Measurements from ENCODE around the gene PDE6D.

The PDE6D gene

DNA sequence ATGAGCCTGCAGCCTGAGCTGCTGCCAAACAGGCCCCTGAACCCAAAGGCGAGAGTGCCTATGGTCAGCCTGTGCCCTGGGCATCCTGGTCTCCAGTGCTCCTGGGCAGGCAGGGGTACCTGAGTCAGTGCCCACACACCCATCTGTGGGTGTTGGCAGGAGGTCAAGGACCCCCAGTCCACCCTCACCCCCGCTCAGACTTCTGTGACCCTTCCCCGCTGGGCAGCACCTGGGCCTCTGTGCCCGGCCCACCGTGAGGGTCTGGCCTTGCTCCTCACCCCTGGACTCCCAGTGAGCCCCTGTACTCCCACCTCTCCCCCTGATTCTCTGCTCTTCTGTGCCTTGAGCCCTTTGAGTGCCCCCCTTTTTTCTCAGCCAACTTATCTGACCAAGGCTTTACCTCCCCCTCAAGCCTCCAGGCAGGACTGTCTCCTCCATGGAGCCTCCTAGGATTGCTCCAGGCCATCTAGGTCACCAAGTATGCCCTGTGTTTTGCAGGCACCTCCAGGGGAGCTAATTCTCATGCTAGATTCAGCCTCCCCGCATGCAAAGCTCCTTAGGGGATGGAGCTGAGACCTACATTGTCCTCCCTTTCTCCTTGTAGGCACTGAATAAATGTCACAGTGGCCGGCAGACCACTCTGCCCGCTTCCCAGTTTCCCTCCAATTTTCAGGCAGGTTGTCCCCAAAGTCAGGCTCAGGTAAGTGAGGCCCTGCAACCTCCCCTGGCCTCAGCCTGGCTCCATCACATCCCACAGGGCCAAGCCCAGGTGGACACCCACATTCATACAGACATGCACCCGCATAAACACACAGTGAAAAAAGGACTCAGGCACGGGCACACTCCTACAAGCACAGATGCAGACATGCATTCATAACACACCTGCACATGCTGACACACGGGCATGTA is 94.6 kb downstream of the PDE6D start:
- TF ChIP-seq ARNT (IDR thresholded peaks at IDR 0.05) (no peak), FOXK2 (IDR thresholded peaks at IDR 0.05) (no peak), ZNF384 (IDR thresholded peaks at IDR 0.05) (no peak), LEF1 (IDR thresholded peaks at IDR 0.05; ENCODE audit: borderline replicate concordance) (no peak), TARDBP (IDR thresholded peaks at IDR 0.05) (no peak), HDGF (IDR thresholded peaks at IDR 0.05; ENCODE audit: borderline replicate concordance) (no peak), FOXA1 (IDR thresholded peaks at IDR 0.05) (no peak), NFRKB (IDR thresholded peaks at IDR 0.05) (no peak), ELF4 (IDR thresholded peaks at IDR 0.05) (no peak), SUZ12 (IDR thresholded peaks at IDR 0.05) (no peak)
- TF ChIP-seq, protein P1, sequence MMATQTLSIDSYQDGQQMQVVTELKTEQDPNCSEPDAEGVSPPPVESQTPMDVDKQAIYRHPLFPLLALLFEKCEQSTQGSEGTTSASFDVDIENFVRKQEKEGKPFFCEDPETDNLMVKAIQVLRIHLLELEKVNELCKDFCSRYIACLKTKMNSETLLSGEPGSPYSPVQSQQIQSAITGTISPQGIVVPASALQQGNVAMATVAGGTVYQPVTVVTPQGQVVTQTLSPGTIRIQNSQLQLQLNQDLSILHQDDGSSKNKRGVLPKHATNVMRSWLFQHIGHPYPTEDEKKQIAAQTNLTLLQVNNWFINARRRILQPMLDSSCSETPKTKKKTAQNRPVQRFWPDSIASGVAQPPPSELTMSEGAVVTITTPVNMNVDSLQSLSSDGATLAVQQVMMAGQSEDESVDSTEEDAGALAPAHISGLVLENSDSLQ (IDR thresholded peaks at IDR 0.05) = no peak
- ChIA-PET POLR2A (interaction anchor here (1.0 to 17.6 kb wide), 4 partner anchors 18 to 73 kb away, joined by 5 to 186 read pairs (median 12); partner anchors contain the start of gene PTMA), CTCF (interaction anchor here (0.6 to 4.1 kb wide), 8 partner anchors 12 to 77 kb away, joined by 3 to 30 read pairs (median 5); partner anchors contain the start of gene PTMA)
- DNase-seq (ENCODE audit: extremely low spot score) = no peak

DNA sequence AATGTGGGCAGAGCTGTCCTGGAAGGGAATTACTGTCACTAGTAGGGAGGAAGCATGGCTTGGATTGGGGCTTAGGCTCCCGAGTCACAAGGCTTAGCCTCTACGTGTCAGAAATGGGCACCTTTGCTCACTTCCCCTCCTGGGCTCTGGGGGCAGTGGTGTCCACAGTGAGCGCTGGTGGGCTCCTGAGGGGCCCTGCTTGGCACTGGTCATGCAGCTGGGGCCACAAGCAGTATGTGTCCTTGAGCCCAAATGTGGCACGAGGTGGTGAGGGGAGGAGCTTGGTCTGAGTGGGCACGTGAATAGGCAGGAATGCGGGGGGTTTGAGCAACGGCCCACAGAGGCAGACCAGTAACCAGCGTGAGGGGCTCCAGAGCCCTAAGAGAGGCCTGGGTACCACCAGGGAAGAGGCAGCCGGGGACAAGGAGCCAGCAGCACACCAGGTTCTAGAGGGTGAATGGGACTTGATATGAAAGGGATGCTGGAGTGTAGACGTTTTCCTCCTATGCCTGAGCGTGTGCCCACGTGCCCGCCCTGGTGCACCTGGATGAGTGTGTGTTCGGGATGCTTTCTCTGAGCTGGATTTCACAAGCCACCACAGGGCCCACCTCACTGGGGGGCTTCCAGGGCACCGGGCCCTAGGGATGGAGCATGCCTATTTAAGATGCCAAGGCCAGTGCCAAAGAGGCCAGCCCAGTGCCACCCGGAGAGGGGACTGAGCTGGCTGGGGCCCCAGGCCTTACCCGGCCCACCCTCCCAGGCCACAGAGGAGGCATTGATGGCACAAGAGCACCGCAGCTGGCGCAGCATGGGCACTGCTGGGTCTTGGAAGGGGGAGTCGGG is 95.5 kb downstream of the PDE6D start:
- TF ChIP-seq LEF1 (IDR thresholded peaks at IDR 0.05; ENCODE audit: borderline replicate concordance) (no peak), SUZ12 (IDR thresholded peaks at IDR 0.05) (no peak)
- CTCF ChIA-PET = interaction anchor here (0.7 to 4.1 kb wide), 4 partner anchors 15 to 29 kb away, joined by 4 to 30 read pairs (median 6); no protein-coding TSS in a partner anchor
- POLR2A ChIA-PET = interaction anchor here (0.8 to 17.6 kb wide), 5 partner anchors 9 to 29 kb away, joined by 3 to 186 read pairs (median 4); partner anchors contain the start of gene PTMA
- no peak for DNase-seq (ENCODE audit: extremely low spot score)

GRCh38 chr2:231684314-231685223 is 96.5 kb downstream of the PDE6D start:
- DNase-seq (ENCODE audit: extremely low spot score) = no peak
- ChIA-PET CTCF (interaction anchor here (1.0 to 2.5 kb wide), 4 partner anchors 16 to 30 kb away, joined by 3 to 13 read pairs (median 5); partner anchors contain the start of gene PTMA), POLR2A (interaction anchor here (0.8 to 17.6 kb wide), 5 partner anchors 9 to 30 kb away, joined by 3 to 186 read pairs (median 4); partner anchors contain the start of gene PTMA)
- no peak for TF ChIP-seq BHLHE40 (IDR thresholded peaks at IDR 0.05; ENCODE audit: borderline replicate concordance)
- TF ChIP-seq ELF4 (IDR thresholded peaks at IDR 0.05) = no peak
- no peak for TF ChIP-seq L3MBTL2 (conservative IDR thresholded peaks at IDR 0.05)
- no peak for TF ChIP-seq CTBP1 (IDR thresholded peaks at IDR 0.05; ENCODE audit: borderline replicate concordance)
- TF ChIP-seq NFRKB (IDR thresholded peaks at IDR 0.05) = no peak
- no peak for TF ChIP-seq ARNT (IDR thresholded peaks at IDR 0.05)
- TF ChIP-seq TARDBP (IDR thresholded peaks at IDR 0.05) = no peak
- TF ChIP-seq ZNF384 (IDR thresholded peaks at IDR 0.05) = no peak
- no peak for TF ChIP-seq FOXA1 (IDR thresholded peaks at IDR 0.05)
- TF ChIP-seq LEF1 (IDR thresholded peaks at IDR 0.05; ENCODE audit: borderline replicate concordance) = no peak
- no peak for TF ChIP-seq SUZ12 (IDR thresholded peaks at IDR 0.05)

DNA sequence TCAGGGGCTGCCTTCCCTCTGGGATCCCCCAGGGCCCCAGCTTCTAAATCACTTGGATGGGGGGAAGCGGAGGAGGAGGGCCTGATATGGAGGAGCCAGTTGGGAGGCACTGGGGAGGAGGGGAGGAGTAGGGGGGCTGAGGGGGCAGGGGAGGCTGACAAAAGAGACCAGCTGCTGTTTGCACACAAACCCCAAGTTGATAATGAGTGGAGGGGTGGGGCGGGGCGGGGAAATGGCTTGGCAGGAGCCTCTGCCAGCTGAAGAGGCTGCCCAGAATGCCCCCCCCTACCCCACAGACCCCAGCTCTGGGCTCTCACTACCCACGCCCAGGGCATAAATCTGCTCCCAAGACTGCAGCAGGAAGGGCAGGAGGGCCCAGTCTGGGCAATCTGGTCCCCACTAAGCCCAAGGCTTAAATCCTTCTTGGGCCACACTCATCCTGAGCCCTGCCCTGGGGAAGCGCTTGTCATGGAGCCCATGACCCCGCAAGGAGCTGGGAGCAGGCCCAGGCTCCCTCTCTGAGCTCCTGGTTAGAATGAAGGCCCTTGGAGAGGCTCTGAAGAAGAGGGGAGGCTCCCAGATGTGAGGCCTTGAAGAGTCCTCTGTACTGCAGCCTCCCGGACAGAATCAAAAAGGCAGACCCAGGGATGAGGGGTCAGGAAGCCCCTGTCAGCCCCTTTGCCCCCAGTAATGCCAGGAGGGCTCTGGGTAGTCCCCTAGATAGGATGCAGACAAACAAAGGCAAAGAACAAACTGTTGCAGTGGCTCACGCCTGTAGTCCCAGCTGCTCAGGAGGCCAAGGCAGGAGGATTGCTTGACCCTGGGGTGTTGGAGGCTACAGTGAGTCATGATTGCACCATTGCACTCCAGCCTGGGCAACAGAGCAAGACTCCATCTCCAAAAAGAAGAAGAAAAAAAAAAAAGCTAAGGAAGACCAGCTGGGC is 97.5 kb downstream of the PDE6D start:
- POLR2A ChIA-PET = interaction anchor here (1.5 to 17.6 kb wide), 3 partner anchors 11 to 31 kb away, joined by 4 to 186 read pairs (median 17); partner anchors contain the start of gene PTMA
- CTCF ChIA-PET = interaction anchor here (2.5 kb wide), 1 partner anchor 31 kb away, joined by 13 read pairs; no protein-coding TSS in a partner anchor
- TF ChIP-seq SP1 (IDR thresholded peaks at IDR 0.05) (no peak), SUZ12 (IDR thresholded peaks at IDR 0.05) (no peak), BHLHE40 (IDR thresholded peaks at IDR 0.05; ENCODE audit: borderline replicate concordance) (no peak), NFRKB (IDR thresholded peaks at IDR 0.05) (no peak), CTBP1 (IDR thresholded peaks at IDR 0.05; ENCODE audit: borderline replicate concordance) (no peak), FOXM1 (IDR thresholded peaks at IDR 0.05; ENCODE audit: borderline replicate concordance) (no peak), L3MBTL2 (conservative IDR thresholded peaks at IDR 0.05) (no peak)
- DNase-seq (ENCODE audit: extremely low spot score) = no peak

DNA sequence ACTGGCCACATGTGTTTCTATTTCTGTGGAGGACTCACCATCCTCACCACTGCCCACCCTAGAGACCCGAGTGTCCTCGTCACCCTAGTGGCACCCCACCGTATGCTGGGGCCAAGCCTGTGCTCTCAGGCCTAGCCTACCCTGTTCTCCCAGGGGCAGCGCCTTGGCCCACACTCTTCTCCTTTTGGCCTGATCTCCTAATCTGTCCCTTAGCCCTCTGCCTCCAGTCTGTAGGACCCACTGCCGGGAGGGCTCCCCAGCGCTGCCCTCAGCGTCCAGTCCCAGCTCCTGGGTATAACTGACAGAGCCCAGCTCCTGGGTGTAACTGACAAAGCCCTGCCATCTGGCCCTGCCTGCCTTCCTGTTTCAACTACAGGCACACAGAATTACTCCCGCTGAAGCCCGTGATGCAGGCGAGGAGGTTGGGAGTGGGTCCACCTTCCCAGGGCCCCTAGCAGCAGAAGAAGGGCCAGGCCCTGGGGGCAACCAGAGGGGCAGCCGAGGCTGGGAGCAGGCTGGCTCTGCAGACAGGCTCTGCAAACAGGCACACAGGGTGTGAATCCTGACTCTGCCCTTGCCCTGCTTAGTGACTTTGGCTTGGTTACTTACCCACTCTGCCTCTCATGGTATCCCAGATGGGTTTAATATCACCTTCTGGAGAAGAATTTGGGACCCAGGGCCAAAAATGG is 98.3 kb downstream of the PDE6D start:
- ChIA-PET CTCF (interaction anchor here (2.5 kb wide), 1 partner anchor 32 kb away, joined by 13 read pairs; no protein-coding TSS in a partner anchor), POLR2A (interaction anchor here (1.3 to 17.6 kb wide), 4 partner anchors 14 to 69 kb away, joined by 4 to 186 read pairs (median 6); partner anchors contain the start of gene PTMA)
- DNase-seq (ENCODE audit: extremely low spot score) = no peak
- TF ChIP-seq NFRKB (IDR thresholded peaks at IDR 0.05) (no peak), SP1 (IDR thresholded peaks at IDR 0.05) (no peak), SUZ12 (IDR thresholded peaks at IDR 0.05) (no peak), ARNT (IDR thresholded peaks at IDR 0.05) (no peak), L3MBTL2 (conservative IDR thresholded peaks at IDR 0.05) (no peak), FOXA1 (IDR thresholded peaks at IDR 0.05) (no peak), CTBP1 (IDR thresholded peaks at IDR 0.05; ENCODE audit: borderline replicate concordance) (no peak), TARDBP (IDR thresholded peaks at IDR 0.05) (no peak), HDGF (IDR thresholded peaks at IDR 0.05; ENCODE audit: borderline replicate concordance) (no peak), FOXM1 (IDR thresholded peaks at IDR 0.05; ENCODE audit: borderline replicate concordance) (no peak), LEF1 (IDR thresholded peaks at IDR 0.05; ENCODE audit: borderline replicate concordance) (no peak), ELF4 (IDR thresholded peaks at IDR 0.05) (no peak), ZNF384 (IDR thresholded peaks at IDR 0.05) (no peak), FOXK2 (IDR thresholded peaks at IDR 0.05) (no peak), BHLHE40 (IDR thresholded peaks at IDR 0.05; ENCODE audit: borderline replicate concordance) (no peak)
- TF ChIP-seq, protein P1 (IDR thresholded peaks at IDR 0.05) = no peak
